HEK293 (cell line): ENCODE measurements around the gene FHIT.
A peak's percentile ranks its signal among the peaks of the same experiment; 100 is the strongest.

Source experiments
- CTCF ChIA-PET: fragments of 350-600 bp; formaldehyde crosslinking; extraction: SDS; loops from one replicate; lab custom pipeline; 2021; ENCODE audit warnings: antibody characterized with exemption; lab: Yijun Ruan, JAX
- POLR2A ChIA-PET: fragments of 300-600 bp; formaldehyde crosslinking; extraction: SDS; loops from one replicate; lab custom pipeline; 2020; ENCODE audit warnings: antibody characterized with exemption, inconsistent platforms; lab: Yijun Ruan, JAX
- H3K27ac ChIP-seq: fragments of 200-500 bp; sonication (Bioruptor generic); 2 replicates; pipeline ENCODE4 v1.5.1; 2014; ENCODE audit warnings: low read depth, low read length, control low read depth, inconsistent platforms; ENCODE audit errors: extremely low read depth
- H3K36me3 ChIP-seq, 2 experiments: fragments of 200-500 bp in 1 of 2; sonication (Bioruptor generic) in 1 of 2; 1 replicate in 1 of 2; 2 replicates in 1 of 2; pipeline ENCODE4 v1.5.1; 2014 to 2017; ENCODE audit warnings: inconsistent platforms in 2 of 2, low read length in 2 of 2; ENCODE audit not compliant: control insufficient read depth in 2 of 2, insufficient read depth in 1 of 2
- H3K4me1 ChIP-seq: fragments of 200-500 bp; sonication (Bioruptor generic); 2 replicates; pipeline ENCODE4 v1.5.1; 2014; ENCODE audit warnings: mild to moderate bottlenecking, low read length, inconsistent platforms; ENCODE audit not compliant: control insufficient read depth, insufficient read depth
- H3K4me3 ChIP-seq: 2 replicates; pipeline ENCODE4 v1.5.1; 2011; ENCODE audit warnings: low read depth, mild to moderate bottlenecking, control low read depth, low read length, moderate library complexity
- H3K9me3 ChIP-seq: fragments of 200-500 bp; sonication (Bioruptor generic); 2 replicates; pipeline ENCODE4 v1.5.1; 2014; ENCODE audit warnings: low read depth, low read length, inconsistent platforms; ENCODE audit not compliant: control insufficient read depth, insufficient read depth
- GLI2 ChIP-seq: fragments of 450-650 bp; formaldehyde crosslinking; IDR thresholded peaks from 2 replicates; pipeline ENCODE4; 2017; ENCODE audit warnings: missing biosample characterization, missing genetic modification characterization, low read depth, borderline replicate concordance
- IKZF3 ChIP-seq: fragments of 450-650 bp; IDR thresholded peaks from 2 replicates; pipeline ENCODE4 v1.5.0; 2018; ENCODE audit warnings: missing biosample characterization, mild to moderate bottlenecking, missing genetic modification characterization, moderate library complexity
- MEIS1 ChIP-seq: sonication (generic); formaldehyde crosslinking; IDR thresholded peaks from 2 replicates; pipeline ENCODE4 v1.8.1; 2022; ENCODE audit warnings: missing genetic modification reagents, mild to moderate bottlenecking, borderline replicate concordance
- PRDM1 ChIP-seq: fragments of 450-650 bp; formaldehyde crosslinking; IDR thresholded peaks from 2 replicates; pipeline ENCODE4; 2016; ENCODE audit warnings: missing biosample characterization, missing genetic modification characterization
- REPIN1 ChIP-seq: fragments of 450-650 bp; formaldehyde crosslinking; IDR thresholded peaks from 2 replicates; pipeline ENCODE4 v1.5.1; 2017; ENCODE audit warnings: missing biosample characterization, missing genetic modification characterization, low read depth
- SETDB1 ChIP-seq: IDR thresholded peaks from one replicate; pipeline ENCODE4 v1.6.1; 2017; ENCODE audit warnings: mild to moderate bottlenecking, low read length, moderate library complexity, mixed read lengths; ENCODE audit not compliant: insufficient read length
- ZBTB7A ChIP-seq: fragments of 450-650 bp; formaldehyde crosslinking; IDR thresholded peaks from 2 replicates; pipeline ENCODE4 v1.5.1; 2016; ENCODE audit warnings: low read depth, missing biosample characterization, missing genetic modification characterization
- ZFP37 ChIP-seq: fragments of 450-650 bp; formaldehyde crosslinking; IDR thresholded peaks from 2 replicates; pipeline ENCODE4 v1.5.1; 2016; ENCODE audit warnings: missing biosample characterization, missing genetic modification characterization
- ZNF146 ChIP-seq: fragments of 450-650 bp; formaldehyde crosslinking; IDR thresholded peaks from 2 replicates; pipeline ENCODE4 v1.5.1; 2016; ENCODE audit warnings: missing biosample characterization, missing genetic modification characterization
- ZNF155 ChIP-seq: fragments of 450-650 bp; formaldehyde crosslinking; IDR thresholded peaks from 2 replicates; pipeline ENCODE4 v1.5.1; 2016; ENCODE audit warnings: missing biosample characterization, missing genetic modification characterization
- ZNF157 ChIP-seq: fragments of 450-650 bp; formaldehyde crosslinking; IDR thresholded peaks from 2 replicates; pipeline ENCODE4 v1.5.1; 2016; ENCODE audit warnings: missing biosample characterization, missing genetic modification characterization
- ZNF174 ChIP-seq: fragments of 450-650 bp; formaldehyde crosslinking; IDR thresholded peaks from 2 replicates; pipeline ENCODE4 v1.5.0; 2017; ENCODE audit warnings: missing biosample characterization, mild to moderate bottlenecking, missing genetic modification characterization
- ZNF175 ChIP-seq: fragments of 450-650 bp; formaldehyde crosslinking; IDR thresholded peaks from 2 replicates; pipeline ENCODE4 v1.5.1; 2016; ENCODE audit warnings: missing biosample characterization, missing genetic modification characterization
- ZNF2 ChIP-seq: fragments of 450-650 bp; formaldehyde crosslinking; IDR thresholded peaks from 2 replicates; pipeline ENCODE4 v1.5.1; 2016; ENCODE audit warnings: missing biosample characterization, missing genetic modification characterization
- ZNF23 ChIP-seq: fragments of 450-650 bp; formaldehyde crosslinking; IDR thresholded peaks from 2 replicates; pipeline ENCODE4 v1.5.1; 2016; ENCODE audit warnings: missing biosample characterization, missing genetic modification characterization, borderline replicate concordance
- ZNF274 ChIP-seq, 2 experiments: fragments of 200-500 bp in 1 of 2; fragments of 450-650 bp in 1 of 2; sonication (Bioruptor generic) in 1 of 2; formaldehyde crosslinking in 1 of 2; IDR thresholded peaks; 2 replicates each; pipeline versions ENCODE4 v1.5.1 to v1.6.1; 2014 to 2016; ENCODE audit warnings: borderline replicate concordance in 1 of 2, inconsistent platforms in 1 of 2, low read length in 1 of 2, missing biosample characterization in 1 of 2, missing genetic modification characterization in 1 of 2
- ZNF302 ChIP-seq: fragments of 450-650 bp; formaldehyde crosslinking; IDR thresholded peaks from 2 replicates; pipeline ENCODE4 v1.5.1; 2016; ENCODE audit warnings: missing biosample characterization, missing genetic modification characterization, low read depth
- ZNF37A ChIP-seq: fragments of 450-650 bp; IDR thresholded peaks from 2 replicates; pipeline ENCODE4 v1.5.1; 2018; ENCODE audit warnings: missing biosample characterization, missing genetic modification characterization
- ZNF404 ChIP-seq: fragments of 450-650 bp; formaldehyde crosslinking; IDR thresholded peaks from 2 replicates; pipeline ENCODE4 v1.5.1; 2017; ENCODE audit warnings: missing biosample characterization, missing genetic modification characterization
- ZNF423 ChIP-seq: fragments of 450-650 bp; formaldehyde crosslinking; IDR thresholded peaks from 2 replicates; pipeline ENCODE4 v1.5.1; 2016; ENCODE audit warnings: missing biosample characterization, missing genetic modification characterization
- ZNF501 ChIP-seq: fragments of 450-650 bp; formaldehyde crosslinking; IDR thresholded peaks from 2 replicates; pipeline ENCODE4 v1.5.1; 2016; ENCODE audit warnings: missing biosample characterization, missing genetic modification characterization
- ZNF549 ChIP-seq: fragments of 450-650 bp; IDR thresholded peaks from 2 replicates; pipeline ENCODE4 v1.5.1; 2018; ENCODE audit warnings: missing biosample characterization, missing genetic modification characterization, mild to moderate bottlenecking, inconsistent platforms, moderate library complexity
- ZNF555 ChIP-seq: fragments of 450-650 bp; formaldehyde crosslinking; conservative IDR thresholded peaks from 2 replicates; pipeline ENCODE4 v1.5.1; 2017; ENCODE audit warnings: missing biosample characterization, mild to moderate bottlenecking, missing genetic modification characterization, inconsistent platforms
- ZNF600 ChIP-seq: fragments of 450-650 bp; formaldehyde crosslinking; IDR thresholded peaks from 2 replicates; pipeline ENCODE4 v1.5.1; 2016; ENCODE audit warnings: missing biosample characterization, missing genetic modification characterization
- ZNF677 ChIP-seq: fragments of 450-650 bp; IDR thresholded peaks from 2 replicates; pipeline ENCODE4 v1.5.0; 2018; ENCODE audit warnings: missing biosample characterization, mild to moderate bottlenecking, missing genetic modification characterization, moderate library complexity
- ZNF791 ChIP-seq: fragments of 450-650 bp; formaldehyde crosslinking; IDR thresholded peaks from 2 replicates; pipeline ENCODE4 v1.5.1; 2016; ENCODE audit warnings: missing biosample characterization, missing genetic modification characterization
- ZSCAN18 ChIP-seq: fragments of 450-650 bp; formaldehyde crosslinking; IDR thresholded peaks from 2 replicates; pipeline ENCODE4 v1.5.1; 2016; ENCODE audit warnings: missing biosample characterization, missing genetic modification characterization
- TF ChIP-seq, protein P1 (sequence below): IDR thresholded peaks from 2 replicates; pipeline ENCODE4 v1.6.1; 2011; ENCODE audit warnings: mild to moderate bottlenecking, low read depth, low read length, borderline replicate concordance

FHIT gene

GRCh38 chr3:60023189-60023588, 1228.1 kb downstream of the FHIT start:
- POLR2A ChIA-PET: no interaction called here
- TF ChIP-seq MEIS1 (no peak), ZNF302 (tag by site-specific recombination) (no peak), IKZF3 (tag by site-specific recombination) (no peak), ZNF155 (no peak), ZNF555 (tag by site-specific recombination) (no peak), ZNF146 (no peak)
- no peaks in the 10 kb centered on the region for H3K36me3 ChIP-seq
- no peaks in the 10 kb centered on the region for H3K4me1 ChIP-seq
- H3K9me3 ChIP-seq: no peaks in the 10 kb centered on the region
- no peak overlapping the region for H3K27ac ChIP-seq
- H3K4me3 ChIP-seq: no peak overlapping the region
- CTCF ChIA-PET: no interaction called here

DNA sequence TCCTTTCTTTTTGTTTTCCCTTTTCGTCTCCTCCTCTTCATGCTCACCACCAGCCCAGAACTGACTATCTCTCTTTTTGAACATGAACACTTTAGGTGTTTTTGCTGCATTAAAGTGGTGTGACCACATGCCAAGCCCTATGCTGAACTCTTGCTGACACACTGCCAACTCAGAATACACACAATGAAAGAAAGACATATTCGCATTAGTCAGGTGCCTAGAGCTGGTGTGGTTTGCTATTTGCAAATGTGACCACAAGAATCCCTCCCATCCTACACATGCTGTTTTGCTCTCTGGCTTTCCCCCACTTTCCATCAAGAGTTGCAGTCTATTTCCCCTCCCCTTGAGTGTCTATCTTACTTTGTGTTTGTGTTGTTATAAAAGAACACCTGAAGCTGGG, 1233.6 kb downstream of the FHIT start:
- no peak for TF ChIP-seq ZNF423 (tag by site-specific recombination)
- TF ChIP-seq PRDM1 (tag by site-specific recombination): no peak
- peak; percentile 2 for TF ChIP-seq SETDB1
- H3K27ac ChIP-seq: no peak overlapping the region
- no peaks in the 10 kb centered on the region for H3K4me1 ChIP-seq
- no peaks in the 10 kb centered on the region for H3K9me3 ChIP-seq
- H3K36me3 ChIP-seq: no peaks in the 10 kb centered on the region
- H3K4me3 ChIP-seq: no peak overlapping the region
- ChIA-PET CTCF (interaction anchor here (0.6 kb wide), 1 partner anchor 14 kb away, joined by 4 read pairs; no protein-coding TSS in a partner anchor), POLR2A (no interaction called here)

GRCh38 chr3:60015032-60015705, 1236.1 kb downstream of the FHIT start:
- H3K36me3 ChIP-seq: no peaks in the 10 kb centered on the region
- H3K27ac ChIP-seq: no peak overlapping the region
- POLR2A ChIA-PET: no interaction called here
- TF ChIP-seq GLI2 (tag by site-specific recombination): no peak
- no peaks in the 10 kb centered on the region for H3K4me1 ChIP-seq
- H3K4me3 ChIP-seq: no peak overlapping the region
- CTCF ChIA-PET: no interaction called here
- no peaks in the 10 kb centered on the region for H3K9me3 ChIP-seq

DNA sequence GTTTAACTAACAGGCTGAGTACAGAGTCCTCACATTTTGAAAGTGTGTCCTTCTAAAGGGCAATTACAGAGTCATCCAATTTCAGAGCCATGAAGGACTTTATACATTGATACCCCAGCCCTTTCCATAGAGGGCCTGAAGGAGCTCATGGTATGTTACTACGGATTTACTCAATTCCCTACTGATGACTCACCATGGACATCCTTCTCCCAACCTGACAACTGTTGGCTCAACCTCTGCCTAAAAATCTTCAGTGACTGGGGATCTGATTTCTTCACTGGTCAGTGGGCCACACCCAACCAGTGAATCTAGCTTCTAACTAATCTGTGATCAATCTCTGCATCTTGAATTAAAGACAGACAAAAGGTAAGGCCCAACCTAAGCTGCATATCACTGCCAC, 1238.0 kb downstream of the FHIT start:
- no peaks in the 10 kb centered on the region for H3K36me3 ChIP-seq
- no peak overlapping the region for H3K27ac ChIP-seq
- no peak overlapping the region for H3K4me3 ChIP-seq
- H3K4me1 ChIP-seq: no peaks in the 10 kb centered on the region
- CTCF ChIA-PET: no interaction called here
- POLR2A ChIA-PET: no interaction called here
- no peaks in the 10 kb centered on the region for H3K9me3 ChIP-seq
- TF ChIP-seq ZNF677 (tag by site-specific recombination): no peak
- TF ChIP-seq ZNF2 (tag by site-specific recombination): no peak
- TF ChIP-seq, protein P1, sequence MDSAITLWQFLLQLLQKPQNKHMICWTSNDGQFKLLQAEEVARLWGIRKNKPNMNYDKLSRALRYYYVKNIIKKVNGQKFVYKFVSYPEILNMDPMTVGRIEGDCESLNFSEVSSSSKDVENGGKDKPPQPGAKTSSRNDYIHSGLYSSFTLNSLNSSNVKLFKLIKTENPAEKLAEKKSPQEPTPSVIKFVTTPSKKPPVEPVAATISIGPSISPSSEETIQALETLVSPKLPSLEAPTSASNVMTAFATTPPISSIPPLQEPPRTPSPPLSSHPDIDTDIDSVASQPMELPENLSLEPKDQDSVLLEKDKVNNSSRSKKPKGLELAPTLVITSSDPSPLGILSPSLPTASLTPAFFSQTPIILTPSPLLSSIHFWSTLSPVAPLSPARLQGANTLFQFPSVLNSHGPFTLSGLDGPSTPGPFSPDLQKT: no peak
- TF ChIP-seq ZSCAN18 (tag by site-specific recombination): no peak
- TF ChIP-seq ZNF23 (tag by site-specific recombination): no peak
- no peak for TF ChIP-seq ZNF404
- TF ChIP-seq ZNF600 (tag by site-specific recombination): no peak
- TF ChIP-seq ZNF37A: no peak
- TF ChIP-seq ZNF501: no peak
- no peak for TF ChIP-seq ZBTB7A (tag by site-specific recombination)
- TF ChIP-seq ZNF157 (tag by site-specific recombination): no peak
- no peak for TF ChIP-seq ZFP37 (tag by site-specific recombination)
- no peak for TF ChIP-seq ZNF791 (tag by site-specific recombination)
- no peak for TF ChIP-seq ZNF175 (tag by site-specific recombination)
- TF ChIP-seq ZNF549 (tag by site-specific recombination): no peak
- no peak for TF ChIP-seq ZNF274 (IDR thresholded peaks at IDR 0.05; ENCODE audit: low read length)
- no peak for TF ChIP-seq ZNF274 (tag by site-specific recombination; IDR thresholded peaks at IDR 0.05; ENCODE audit: borderline replicate concordance)
- no peak for TF ChIP-seq REPIN1 (tag by site-specific recombination)
- TF ChIP-seq ZNF174 (tag by site-specific recombination): no peak
